ENCODE results near the gene CDH8.

DNA sequence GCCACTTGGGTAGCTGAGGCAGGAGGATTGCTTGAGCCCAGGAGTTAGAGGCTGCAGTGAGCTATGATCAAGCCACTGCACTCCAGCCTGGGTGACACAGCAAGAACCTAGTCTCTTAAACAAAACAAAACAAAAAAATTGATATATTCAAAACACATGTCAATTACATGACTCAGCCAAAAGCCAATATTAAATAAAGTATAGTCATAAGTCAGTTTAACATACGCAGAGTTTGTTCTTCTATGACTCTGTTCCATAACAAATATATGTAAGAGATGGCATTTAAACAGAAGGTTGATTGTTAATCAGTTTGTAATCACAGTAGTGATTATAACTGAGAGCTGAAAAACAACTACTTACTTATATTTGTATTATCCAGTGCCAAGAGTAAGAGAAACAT, 106.5 kb downstream of the CDH8 start:
- TF ChIP-seq EP300 (IDR thresholded peaks at IDR 0.05), result no peak
- TF ChIP-seq, protein P1, sequence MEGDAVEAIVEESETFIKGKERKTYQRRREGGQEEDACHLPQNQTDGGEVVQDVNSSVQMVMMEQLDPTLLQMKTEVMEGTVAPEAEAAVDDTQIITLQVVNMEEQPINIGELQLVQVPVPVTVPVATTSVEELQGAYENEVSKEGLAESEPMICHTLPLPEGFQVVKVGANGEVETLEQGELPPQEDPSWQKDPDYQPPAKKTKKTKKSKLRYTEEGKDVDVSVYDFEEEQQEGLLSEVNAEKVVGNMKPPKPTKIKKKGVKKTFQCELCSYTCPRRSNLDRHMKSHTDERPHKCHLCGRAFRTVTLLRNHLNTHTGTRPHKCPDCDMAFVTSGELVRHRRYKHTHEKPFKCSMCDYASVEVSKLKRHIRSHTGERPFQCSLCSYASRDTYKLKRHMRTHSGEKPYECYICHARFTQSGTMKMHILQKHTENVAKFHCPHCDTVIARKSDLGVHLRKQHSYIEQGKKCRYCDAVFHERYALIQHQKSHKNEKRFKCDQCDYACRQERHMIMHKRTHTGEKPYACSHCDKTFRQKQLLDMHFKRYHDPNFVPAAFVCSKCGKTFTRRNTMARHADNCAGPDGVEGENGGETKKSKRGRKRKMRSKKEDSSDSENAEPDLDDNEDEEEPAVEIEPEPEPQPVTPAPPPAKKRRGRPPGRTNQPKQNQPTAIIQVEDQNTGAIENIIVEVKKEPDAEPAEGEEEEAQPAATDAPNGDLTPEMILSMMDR (IDR thresholded peaks at IDR 0.05), result no peak
- no peak for TF ChIP-seq POLR2A (IDR thresholded peaks at IDR 0.05)
